ENCODE measurements around the gene SMCO4. TPM values are rescaled to one million over a fixed set of nuclear protein-coding genes. Genes with fewer than 3 reads are reported as not detected.

Gene SMCO4
- total and polyA plus RNA-seq, 7 donors: 2.4 to 112 (median 9.6) TPM

DNA sequence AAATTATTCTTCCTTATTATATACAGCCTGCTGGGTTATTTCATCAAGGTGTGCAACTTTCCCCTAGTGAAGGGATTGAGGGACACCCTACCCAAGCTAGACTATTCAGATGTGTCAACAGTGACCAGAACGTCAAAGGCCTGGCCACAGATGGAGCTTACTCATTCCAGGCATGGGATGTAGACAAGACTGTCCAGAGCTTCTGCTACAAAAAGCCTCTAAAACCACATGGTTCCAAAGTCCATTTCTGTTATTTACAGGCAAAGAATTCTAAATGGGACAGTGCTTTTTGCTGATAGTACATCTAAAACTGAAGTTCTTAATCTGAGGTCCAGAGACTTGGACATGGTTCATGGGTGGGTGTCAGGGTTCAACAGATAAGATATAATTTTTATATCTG lies 9.7 kb upstream of the SMCO4 start:
- WGBS, 2 donors: 12 to 74% methylated on average over 1 of the region's 1 CpG
- H3K4me1 ChIP-seq: no peaks in the 10 kb centered on the region
- H3K36me3 ChIP-seq: no peaks in the 10 kb centered on the region
- no peaks in the 10 kb centered on the region for H3K9me3 ChIP-seq
- intact Hi-C loops (cut with DNase I): no loop called here
- H3K27me3 ChIP-seq: no peaks in the 10 kb centered on the region
- H3K4me3 ChIP-seq: no peak overlapping the region
- no peak for TF ChIP-seq EP300 (IDR thresholded peaks at IDR 0.05)
- TF ChIP-seq, protein P1, sequence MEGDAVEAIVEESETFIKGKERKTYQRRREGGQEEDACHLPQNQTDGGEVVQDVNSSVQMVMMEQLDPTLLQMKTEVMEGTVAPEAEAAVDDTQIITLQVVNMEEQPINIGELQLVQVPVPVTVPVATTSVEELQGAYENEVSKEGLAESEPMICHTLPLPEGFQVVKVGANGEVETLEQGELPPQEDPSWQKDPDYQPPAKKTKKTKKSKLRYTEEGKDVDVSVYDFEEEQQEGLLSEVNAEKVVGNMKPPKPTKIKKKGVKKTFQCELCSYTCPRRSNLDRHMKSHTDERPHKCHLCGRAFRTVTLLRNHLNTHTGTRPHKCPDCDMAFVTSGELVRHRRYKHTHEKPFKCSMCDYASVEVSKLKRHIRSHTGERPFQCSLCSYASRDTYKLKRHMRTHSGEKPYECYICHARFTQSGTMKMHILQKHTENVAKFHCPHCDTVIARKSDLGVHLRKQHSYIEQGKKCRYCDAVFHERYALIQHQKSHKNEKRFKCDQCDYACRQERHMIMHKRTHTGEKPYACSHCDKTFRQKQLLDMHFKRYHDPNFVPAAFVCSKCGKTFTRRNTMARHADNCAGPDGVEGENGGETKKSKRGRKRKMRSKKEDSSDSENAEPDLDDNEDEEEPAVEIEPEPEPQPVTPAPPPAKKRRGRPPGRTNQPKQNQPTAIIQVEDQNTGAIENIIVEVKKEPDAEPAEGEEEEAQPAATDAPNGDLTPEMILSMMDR (IDR thresholded peaks at IDR 0.05): no peak
- no peak for TF ChIP-seq POLR2A (IDR thresholded peaks at IDR 0.05)
- TF ChIP-seq POLR2AphosphoS5 (IDR thresholded peaks at IDR 0.05): no peak
- no peak overlapping the region for H3K27ac ChIP-seq
- no peak for DNase-seq

DNA sequence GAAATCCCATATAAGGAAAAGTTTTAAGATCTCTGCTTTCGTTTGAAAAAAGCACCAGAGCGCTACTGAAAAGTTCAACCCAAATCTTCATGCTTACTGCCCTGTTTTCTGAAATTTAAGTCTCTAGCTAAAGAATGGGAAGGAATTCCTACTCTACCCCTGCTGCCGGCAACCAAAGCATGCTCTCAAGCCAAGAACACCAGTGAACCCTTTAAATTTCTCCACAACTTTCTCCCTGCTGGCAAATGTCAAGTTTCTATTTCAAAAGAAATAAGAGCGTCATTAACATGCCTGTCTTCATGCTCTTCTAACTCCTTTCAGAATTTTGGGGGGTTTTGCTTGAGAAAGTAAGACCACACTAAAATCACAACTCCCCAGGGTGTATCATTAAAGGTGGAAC lies 6.8 kb upstream of the SMCO4 start:
- 90 to 94% methylated on average over 4 of the region's 4 CpGs for WGBS, 2 donors
- H3K36me3 ChIP-seq: no peaks in the 10 kb centered on the region
- TF ChIP-seq POLR2A (IDR thresholded peaks at IDR 0.05): no peak
- no peak for TF ChIP-seq EP300 (IDR thresholded peaks at IDR 0.05)
- TF ChIP-seq POLR2AphosphoS5 (IDR thresholded peaks at IDR 0.05): no peak
- TF ChIP-seq, protein P1 (IDR thresholded peaks at IDR 0.05): no peak
- no peaks in the 10 kb centered on the region for H3K9me3 ChIP-seq
- H3K27ac ChIP-seq: no peak overlapping the region
- H3K4me3 ChIP-seq: no peak overlapping the region
- no peaks in the 10 kb centered on the region for H3K4me1 ChIP-seq
- no peak for DNase-seq
- intact Hi-C loops (cut with DNase I): no loop called here
- no peaks in the 10 kb centered on the region for H3K27me3 ChIP-seq

DNA sequence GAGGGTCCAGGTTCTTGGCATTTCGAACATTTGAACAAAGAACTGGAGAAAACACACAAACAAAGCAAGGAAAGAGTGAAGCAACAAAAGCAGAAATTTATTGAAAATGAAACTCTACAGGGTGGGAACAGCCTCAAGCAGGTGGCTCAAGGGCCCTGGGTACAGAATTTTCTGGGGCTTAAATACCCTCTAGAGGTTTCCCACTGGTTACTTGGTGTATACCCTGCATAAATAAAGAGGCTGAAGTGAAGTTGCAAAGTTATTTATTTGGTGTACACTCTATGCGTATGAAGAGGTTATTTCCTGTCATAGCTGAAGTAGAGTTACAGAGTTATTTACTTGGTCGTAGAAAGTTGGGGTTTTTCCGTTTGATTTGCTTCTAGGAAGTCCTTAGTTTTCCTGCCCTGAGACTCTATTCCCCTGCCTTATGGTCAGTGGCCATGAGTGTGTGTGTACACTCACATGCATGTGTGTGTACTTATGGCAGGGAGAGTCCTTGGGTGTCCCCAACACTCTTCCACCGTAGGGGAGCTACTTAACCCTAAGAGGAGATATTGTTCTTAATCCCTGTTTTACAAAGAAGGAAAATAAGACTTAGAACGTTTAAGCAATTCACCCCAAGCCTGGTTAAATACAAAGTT lies 5.6 kb upstream of the SMCO4 start:
- TF ChIP-seq POLR2A (IDR thresholded peaks at IDR 0.05): no peak
- TF ChIP-seq POLR2AphosphoS5 (IDR thresholded peaks at IDR 0.05): no peak
- no peak for TF ChIP-seq EP300 (IDR thresholded peaks at IDR 0.05)
- H3K27ac ChIP-seq: no peak overlapping the region
- WGBS, 2 donors: 60 to 67% methylated on average over 6 of the region's 6 CpGs
- intact Hi-C loops (cut with DNase I): no loop called here
- no peaks in the 10 kb centered on the region for H3K36me3 ChIP-seq
- H3K27me3 ChIP-seq: no peaks in the 10 kb centered on the region
- H3K4me1 ChIP-seq: peaks cover under 1 to 4% (median 3%) of the 10 kb centered on the region in 4 donors
- no peak overlapping the region for H3K4me3 ChIP-seq
- no peaks in the 10 kb centered on the region for H3K9me3 ChIP-seq
- DNase-seq: no peak

DNA sequence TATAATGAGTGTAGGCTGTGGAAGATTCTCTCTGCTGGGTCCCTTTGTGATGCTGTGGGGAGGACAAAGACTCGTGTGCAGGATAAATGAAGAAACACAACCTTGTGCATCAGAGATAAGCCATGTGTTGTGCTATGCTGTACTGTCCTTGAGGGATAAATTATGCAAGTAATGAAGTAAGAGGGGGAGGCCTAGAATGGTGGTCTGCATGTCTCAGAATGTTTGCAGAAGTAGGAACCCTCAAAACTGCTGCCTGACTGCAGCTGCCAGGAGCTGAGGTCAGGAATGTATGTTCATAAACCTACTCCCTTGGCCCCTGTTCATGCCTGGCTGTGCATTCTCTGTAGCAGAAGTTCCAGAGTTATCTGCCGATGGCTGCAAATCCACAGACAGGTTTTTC lies 4.6 kb upstream of the SMCO4 start:
- H3K36me3 ChIP-seq: no peaks in the 10 kb centered on the region
- intact Hi-C loops (cut with DNase I): no loop called here
- 70 to 80% methylated on average over 2 of the region's 2 CpGs for WGBS, 2 donors

DNA sequence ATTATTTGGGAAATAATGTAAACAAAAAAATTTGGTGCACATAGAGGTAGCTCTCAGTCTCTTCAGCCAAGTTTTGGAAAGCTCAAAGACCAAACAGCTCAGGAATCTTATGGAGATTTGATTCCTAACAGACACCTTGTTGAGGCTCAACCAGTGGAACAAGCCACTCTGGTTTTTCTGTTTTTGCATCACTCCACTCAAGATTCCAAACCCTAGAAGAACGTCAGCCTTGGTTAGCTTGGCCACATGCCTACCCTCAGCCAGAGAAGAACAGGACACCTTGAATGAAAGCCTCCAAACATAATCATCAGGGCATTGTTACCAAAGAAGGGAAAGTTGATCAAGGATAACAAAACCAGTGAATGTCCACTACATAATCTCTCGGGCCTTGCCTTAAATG lies 3.8 kb upstream of the SMCO4 start:
- no peaks in the 10 kb centered on the region for H3K9me3 ChIP-seq
- no peaks in the 10 kb centered on the region for H3K36me3 ChIP-seq
- H3K4me3 ChIP-seq: no peak overlapping the region
- 74 to 81% methylated on average over 2 of the region's 2 CpGs for WGBS, 2 donors
- DNase-seq: no peak
- peaks cover 2 to 13% (median 9%) of the 10 kb centered on the region in 4 donors for H3K4me1 ChIP-seq
- intact Hi-C loops (cut with DNase I): no loop called here
- H3K27ac ChIP-seq: no peak overlapping the region
- TF ChIP-seq POLR2A (IDR thresholded peaks at IDR 0.05) (no peak), EP300 (IDR thresholded peaks at IDR 0.05) (no peak), POLR2AphosphoS5 (IDR thresholded peaks at IDR 0.05) (no peak)
- TF ChIP-seq, protein P1 (IDR thresholded peaks at IDR 0.05): no peak
- no peaks in the 10 kb centered on the region for H3K27me3 ChIP-seq

More for the DNA sequence above, 4.6 kb upstream of the SMCO4 start:
- Histone ChIP-seq H3K27ac (no peak overlapping the region), H3K9me3 (no peaks in the 10 kb centered on the region), H3K4me1 (peaks cover 2 to 10% (median 8%) of the 10 kb centered on the region in 4 donors), H3K27me3 (no peaks in the 10 kb centered on the region), H3K4me3 (no peak overlapping the region)
- TF ChIP-seq EP300 (IDR thresholded peaks at IDR 0.05): no peak
- TF ChIP-seq POLR2AphosphoS5 (IDR thresholded peaks at IDR 0.05): no peak
- TF ChIP-seq, protein P1 (IDR thresholded peaks at IDR 0.05): no peak
- TF ChIP-seq POLR2A (IDR thresholded peaks at IDR 0.05): no peak
- no peak for DNase-seq

All from sigmoid colon (tissue), 7 donors.